WERI-Rb-1 (cell line): Measurements from ENCODE around the gene RHOV.

Experiments
- DNase-seq: peaks from one replicate; pipeline ENCODE4 v3.0.0-alpha.2; 2020
- H3K27ac ChIP-seq: fragments of 250-450 bp; sonication (Bioruptor Pico); 2 replicates; pipeline ENCODE4 v1.5.1; 2020; ENCODE audit warnings: mild to moderate bottlenecking, moderate library complexity
- H3K27me3 ChIP-seq: fragments of 250-450 bp; sonication (Bioruptor Pico); 2 replicates; pipeline ENCODE4 v1.5.1; 2021; ENCODE audit warnings: mild to moderate bottlenecking, low read depth, moderate library complexity; ENCODE audit not compliant: insufficient read depth, severe bottlenecking
- H3K36me3 ChIP-seq: fragments of 250-450 bp; sonication (Bioruptor Pico); 2 replicates; pipeline ENCODE4 v1.5.1; 2020; ENCODE audit warnings: mild to moderate bottlenecking, moderate library complexity
- H3K4me3 ChIP-seq: 2 replicates; pipeline ENCODE4 v1.5.1; 2011; ENCODE audit warnings: low read depth, mild to moderate bottlenecking, control low read depth, low read length
- H3K9me3 ChIP-seq: fragments of 250-450 bp; sonication (Bioruptor Pico); 2 replicates; pipeline ENCODE4 v1.5.1; 2021; ENCODE audit warnings: mild to moderate bottlenecking, moderate library complexity; ENCODE audit not compliant: severe bottlenecking
- TF ChIP-seq, protein P1 (sequence below): IDR thresholded peaks from 2 replicates; pipeline ENCODE4 v1.5.1; 2011; ENCODE audit warnings: low read depth, mild to moderate bottlenecking, control low read depth, inconsistent platforms, low read length

Gene RHOV

GRCh38 chr15:40886586-40886985, 12.6 kb upstream of the RHOV start:
- Histone ChIP-seq H3K36me3 (no peaks in the 10 kb centered on the region), H3K4me3 (no peak overlapping the region), H3K27ac (no peak overlapping the region), H3K9me3 (peaks cover 5% of the 10 kb centered on the region), H3K27me3 (no peaks in the 10 kb centered on the region)
- TF ChIP-seq, protein P1, sequence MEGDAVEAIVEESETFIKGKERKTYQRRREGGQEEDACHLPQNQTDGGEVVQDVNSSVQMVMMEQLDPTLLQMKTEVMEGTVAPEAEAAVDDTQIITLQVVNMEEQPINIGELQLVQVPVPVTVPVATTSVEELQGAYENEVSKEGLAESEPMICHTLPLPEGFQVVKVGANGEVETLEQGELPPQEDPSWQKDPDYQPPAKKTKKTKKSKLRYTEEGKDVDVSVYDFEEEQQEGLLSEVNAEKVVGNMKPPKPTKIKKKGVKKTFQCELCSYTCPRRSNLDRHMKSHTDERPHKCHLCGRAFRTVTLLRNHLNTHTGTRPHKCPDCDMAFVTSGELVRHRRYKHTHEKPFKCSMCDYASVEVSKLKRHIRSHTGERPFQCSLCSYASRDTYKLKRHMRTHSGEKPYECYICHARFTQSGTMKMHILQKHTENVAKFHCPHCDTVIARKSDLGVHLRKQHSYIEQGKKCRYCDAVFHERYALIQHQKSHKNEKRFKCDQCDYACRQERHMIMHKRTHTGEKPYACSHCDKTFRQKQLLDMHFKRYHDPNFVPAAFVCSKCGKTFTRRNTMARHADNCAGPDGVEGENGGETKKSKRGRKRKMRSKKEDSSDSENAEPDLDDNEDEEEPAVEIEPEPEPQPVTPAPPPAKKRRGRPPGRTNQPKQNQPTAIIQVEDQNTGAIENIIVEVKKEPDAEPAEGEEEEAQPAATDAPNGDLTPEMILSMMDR, result no peak
- DNase-seq, result no peak

DNA sequence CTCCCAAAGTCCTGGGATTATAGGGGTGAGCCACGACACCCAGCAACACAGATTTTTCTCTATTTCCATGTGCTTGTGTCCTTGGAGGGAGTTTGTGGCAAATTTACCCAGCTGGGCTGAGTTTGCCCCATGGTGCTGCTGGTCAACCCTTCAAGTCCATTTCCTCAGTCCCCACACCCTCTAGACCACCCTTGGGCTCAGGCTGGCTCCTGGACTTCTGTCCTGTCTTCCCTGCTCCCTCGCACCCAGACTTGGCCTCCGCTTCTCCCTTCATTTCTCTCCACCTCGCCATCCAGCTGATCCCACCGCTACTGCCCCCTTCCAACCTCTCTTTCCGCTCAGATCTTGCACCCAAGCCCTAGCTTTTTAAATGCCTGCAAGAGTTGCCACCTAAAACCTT, 7.3 kb upstream of the RHOV start:
- Histone ChIP-seq H3K27ac (no peak overlapping the region), H3K4me3 (no peak overlapping the region), H3K27me3 (no peaks in the 10 kb centered on the region), H3K36me3 (no peaks in the 10 kb centered on the region), H3K9me3 (peaks cover 5% of the 10 kb centered on the region)
- TF ChIP-seq, protein P1, result no peak
- DNase-seq, result no peak

DNA sequence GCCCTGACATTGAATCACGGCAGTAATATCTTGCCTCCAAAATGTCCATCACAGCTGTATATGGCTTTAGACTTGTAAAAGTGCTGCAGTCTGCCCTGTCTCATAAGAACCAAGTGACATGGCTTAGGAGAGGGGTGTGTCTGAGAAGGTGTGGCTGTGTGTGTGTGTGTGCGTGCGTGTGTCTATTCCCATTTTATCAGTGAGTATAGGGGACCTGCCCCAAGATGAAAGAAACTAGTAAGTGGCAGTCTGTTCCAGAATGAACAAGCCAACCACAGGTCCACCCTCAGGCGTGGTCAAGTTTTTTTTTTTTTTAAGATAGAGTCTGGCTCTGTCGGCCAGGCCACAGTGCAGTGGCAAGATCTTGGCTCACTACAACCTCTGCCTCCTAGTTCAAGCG, 5.6 kb upstream of the RHOV start:
- Histone ChIP-seq H3K27ac (no peak overlapping the region), H3K9me3 (peaks cover 5% of the 10 kb centered on the region), H3K4me3 (no peak overlapping the region), H3K36me3 (no peaks in the 10 kb centered on the region), H3K27me3 (no peaks in the 10 kb centered on the region)
- no peak for DNase-seq
- TF ChIP-seq, protein P1, result no peak

DNA sequence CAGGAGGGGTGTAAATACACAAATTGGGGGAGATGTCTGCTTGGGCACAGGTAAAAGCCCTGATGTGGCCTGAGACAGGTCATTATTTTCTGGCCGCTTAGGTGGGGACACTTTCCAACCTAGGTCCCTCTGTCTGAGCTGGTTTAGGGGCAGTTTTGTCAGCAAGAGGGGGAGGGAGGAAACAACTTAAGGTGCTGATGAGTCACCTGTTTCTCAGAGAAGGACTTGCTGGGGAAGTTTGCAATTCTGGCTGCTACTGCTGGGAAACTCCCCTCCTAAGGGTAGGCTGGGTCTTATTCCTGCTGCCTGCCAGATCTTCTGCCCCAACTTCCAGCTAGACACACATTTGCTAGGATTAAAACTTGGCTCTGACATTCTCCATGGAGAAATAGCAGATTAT, 4.8 kb upstream of the RHOV start:
- Histone ChIP-seq H3K27ac (no peak overlapping the region), H3K27me3 (no peaks in the 10 kb centered on the region), H3K9me3 (peaks cover 5% of the 10 kb centered on the region), H3K4me3 (no peak overlapping the region), H3K36me3 (no peaks in the 10 kb centered on the region)
- DNase-seq, result no peak
- TF ChIP-seq, protein P1, result no peak

DNA sequence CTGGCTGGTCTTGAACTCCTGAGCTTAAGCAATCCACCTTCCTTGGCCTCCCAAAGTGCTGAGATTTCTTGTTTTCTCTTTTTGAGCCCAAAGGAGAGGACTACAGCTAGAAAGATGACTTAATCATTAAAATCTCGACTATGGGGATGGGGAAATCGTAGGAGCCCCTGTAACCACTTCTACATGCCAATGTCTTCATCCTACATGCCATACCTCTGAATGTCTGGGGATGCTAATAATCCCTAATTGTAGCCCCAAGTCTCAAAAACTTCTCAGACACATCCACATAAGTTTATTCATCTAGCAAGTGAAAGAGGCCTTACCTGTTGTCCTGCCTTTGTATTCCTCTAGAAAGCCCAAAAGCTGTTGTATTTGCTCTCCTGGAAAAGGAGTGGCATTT, 3.7 kb upstream of the RHOV start:
- Histone ChIP-seq H3K27ac (no peak overlapping the region), H3K4me3 (no peak overlapping the region)
- TF ChIP-seq, protein P1, result no peak

GRCh38 chr15:40875991-40876730, 2.1 kb upstream of the RHOV start:
- no peaks in the 10 kb centered on the region for H3K36me3 ChIP-seq
- DNase-seq, result no peak

More for the DNA sequence above, 3.7 kb upstream of the RHOV start:
- Histone ChIP-seq H3K9me3 (peaks cover 3% of the 10 kb centered on the region), H3K27me3 (no peaks in the 10 kb centered on the region), H3K36me3 (no peaks in the 10 kb centered on the region)
- no peak for DNase-seq

More at GRCh38 chr15:40875991-40876730, 2.1 kb upstream of the RHOV start:
- Histone ChIP-seq H3K27ac (no peak overlapping the region), H3K27me3 (no peaks in the 10 kb centered on the region), H3K9me3 (no peaks in the 10 kb centered on the region), H3K4me3 (no peak overlapping the region)
- TF ChIP-seq, protein P1, result no peak
